HG03439 (cell line): Measurements from ENCODE around the gene CLEC2L.

ENCODE experiments used
- ATAC-seq: cut with Tn5 transposase; IDR thresholded peaks from one replicate; pipeline ENCODE4 v1.9.1; 2021; ENCODE audit warnings: mild to moderate bottlenecking, moderate library complexity; ENCODE audit not compliant: unreplicated experiment

CLEC2L gene

GRCh38 chr7:139522830-139523198, 671 bp upstream of the CLEC2L start:
- ATAC-seq, result no peak

GRCh38 chr7:139523968-139524815, 707 bp downstream of the CLEC2L start:
- ATAC-seq, result no peak

- ATAC-seq, result no peak
These were observed 1.8 kb downstream of the CLEC2L start for GRCh38 chr7:139525239-139525638.

- no peak for ATAC-seq
These were observed 2.3 kb downstream of the CLEC2L start for GRCh38 chr7:139525750-139526149.

GRCh38 chr7:139526578-139527544, 3.4 kb downstream of the CLEC2L start:
- no peak for ATAC-seq

- no peak for ATAC-seq
These were observed 7.6 kb downstream of the CLEC2L start for GRCh38 chr7:139531094-139531493.

GRCh38 chr7:139532636-139533155, 9.2 kb downstream of the CLEC2L start:
- ATAC-seq, result no peak

GRCh38 chr7:139534096-139534495, 10.6 kb downstream of the CLEC2L start:
- ATAC-seq, result no peak

- ATAC-seq, result no peak
These were observed 11.6 kb downstream of the CLEC2L start for GRCh38 chr7:139534966-139535651.

GRCh38 chr7:139536152-139536551, 12.7 kb downstream of the CLEC2L start:
- no peak for ATAC-seq

- ATAC-seq, result no peak
These were observed 15.6 kb downstream of the CLEC2L start for GRCh38 chr7:139538881-139539635.

- no peak for ATAC-seq
These were observed 16.7 kb downstream of the CLEC2L start for GRCh38 chr7:139540203-139540602.

- no peak for ATAC-seq
These were observed 18.3 kb downstream of the CLEC2L start for GRCh38 chr7:139541600-139542307.

- ATAC-seq, result no peak
These were observed 19.0 kb downstream of the CLEC2L start for GRCh38 chr7:139542308-139543151.

GRCh38 chr7:139543801-139544603, 20.5 kb downstream of the CLEC2L start:
- no peak for ATAC-seq

- no peak for ATAC-seq
These were observed 21.2 kb downstream of the CLEC2L start for GRCh38 chr7:139544645-139545044.

- ATAC-seq, result no peak
These were observed 25.0 kb downstream of the CLEC2L start for GRCh38 chr7:139548302-139549028.
